Measurements from ENCODE around the gene BCL6B.

BCL6B gene

DNA sequence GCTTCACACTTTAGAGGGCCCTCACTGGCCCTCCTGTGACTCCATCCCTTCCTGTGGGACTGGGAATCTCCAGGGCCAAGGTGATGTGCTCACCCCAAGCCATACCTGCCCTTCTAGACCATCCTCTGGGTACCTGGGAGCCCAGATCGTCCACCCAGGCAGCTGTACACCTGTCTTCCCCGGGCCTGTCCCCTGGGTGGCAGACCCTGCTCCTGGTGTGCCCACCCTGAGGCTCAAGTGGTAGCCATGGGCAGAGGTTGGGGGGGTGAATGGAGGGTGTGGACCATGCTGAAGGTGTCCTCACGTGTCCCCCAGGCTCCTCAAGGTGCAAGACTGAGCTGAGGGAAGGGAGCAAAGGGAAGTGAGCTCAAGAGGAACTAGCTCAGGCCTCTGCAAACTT lies 47.9 kb downstream of the BCL6B start:
- Histone ChIP-seq H3K36me3 (ENCODE audit: control insufficient read depth, insufficient read depth, low read length, severe bottlenecking) (no peaks in the 10 kb centered on the region), H3K9me3 (ENCODE audit: control insufficient read depth, low read length) (peaks cover 27% of the 10 kb centered on the region), H3K4me3 (ENCODE audit: low read length) (no peak overlapping the region), H3K9ac (ENCODE audit: low read length) (no peak overlapping the region), H3K4me1 (ENCODE audit: control insufficient read depth, insufficient read depth, low read length) (no peaks in the 10 kb centered on the region), H3K27me3 (replicated peaks; ENCODE audit: control insufficient read depth, insufficient read depth, low read length) (peaks cover 64% of the 10 kb centered on the region)
- DNase-seq (ENCODE audit: low read depth): no peak

DNA sequence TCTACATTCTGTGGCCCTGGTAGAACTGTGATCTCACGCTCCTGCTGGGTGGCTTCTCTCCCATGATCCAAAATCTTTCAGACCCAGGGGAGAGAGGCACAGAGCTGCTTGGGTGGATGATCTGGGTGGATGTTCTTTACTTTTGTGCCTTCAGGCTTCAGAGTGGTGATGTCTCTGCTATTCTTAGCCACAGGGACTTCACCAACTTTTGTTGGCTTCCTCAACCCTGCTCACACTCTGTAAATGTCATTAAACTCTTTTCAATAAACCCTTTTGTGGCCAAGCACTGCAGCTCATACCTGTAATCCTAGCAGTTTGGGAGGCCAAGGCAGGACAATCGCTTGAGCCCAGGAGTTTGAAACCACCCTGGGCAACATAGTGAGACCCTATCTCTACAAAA lies 49.6 kb downstream of the BCL6B start:
- DNase-seq (ENCODE audit: low read depth): no peak
- Histone ChIP-seq H3K4me1 (ENCODE audit: control insufficient read depth, insufficient read depth, low read length) (no peaks in the 10 kb centered on the region), H3K9me3 (ENCODE audit: control insufficient read depth, low read length) (peaks cover 22% of the 10 kb centered on the region), H3K9ac (ENCODE audit: low read length) (no peak overlapping the region), H3K4me3 (ENCODE audit: low read length) (no peak overlapping the region), H3K36me3 (ENCODE audit: control insufficient read depth, insufficient read depth, low read length, severe bottlenecking) (no peaks in the 10 kb centered on the region), H3K27me3 (replicated peaks; ENCODE audit: control insufficient read depth, insufficient read depth, low read length) (peaks cover 50% of the 10 kb centered on the region)

DNA sequence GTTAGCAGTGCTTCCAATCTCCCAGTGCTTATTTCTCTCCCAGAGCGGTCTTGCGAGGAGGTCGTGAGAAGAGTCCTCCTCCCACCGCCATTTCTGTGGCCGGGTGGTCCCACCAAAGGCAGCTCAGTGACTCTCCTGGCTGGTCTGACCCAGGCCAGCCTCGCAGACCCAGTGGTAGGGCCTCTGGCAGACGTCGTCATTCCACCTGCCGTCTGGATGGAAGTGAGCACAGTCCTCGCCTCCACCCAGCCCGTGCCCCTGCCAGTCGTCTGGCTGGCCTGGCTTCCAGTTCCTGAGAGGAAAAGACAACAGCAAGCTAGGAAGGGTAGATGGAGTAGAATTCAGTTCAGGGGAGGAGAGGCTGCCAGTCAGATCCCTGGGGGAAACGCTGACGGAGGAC lies 52.1 kb downstream of the BCL6B start:
- no peaks in the 10 kb centered on the region for H3K4me1 ChIP-seq (ENCODE audit: control insufficient read depth, insufficient read depth, low read length)
- no peak overlapping the region for H3K4me3 ChIP-seq (ENCODE audit: low read length)
- H3K36me3 ChIP-seq (ENCODE audit: control insufficient read depth, insufficient read depth, low read length, severe bottlenecking): no peaks in the 10 kb centered on the region
- no peak overlapping the region for H3K9ac ChIP-seq (ENCODE audit: low read length)
- DNase-seq (ENCODE audit: low read depth): no peak
- peaks cover 44% of the 10 kb centered on the region for H3K27me3 ChIP-seq (replicated peaks; ENCODE audit: control insufficient read depth, insufficient read depth, low read length)
- peaks cover 5% of the 10 kb centered on the region for H3K9me3 ChIP-seq (ENCODE audit: control insufficient read depth, low read length)

GRCh38 chr17:7077911-7078546 lies 55.2 kb downstream of the BCL6B start:
- peaks cover 3% of the 10 kb centered on the region for H3K4me1 ChIP-seq (ENCODE audit: control insufficient read depth, insufficient read depth, low read length)
- no peak for DNase-seq (ENCODE audit: low read depth)
- H3K27me3 ChIP-seq (replicated peaks; ENCODE audit: control insufficient read depth, insufficient read depth, low read length): peaks cover 27% of the 10 kb centered on the region
- no peak overlapping the region for H3K9ac ChIP-seq (ENCODE audit: low read length)
- no peaks in the 10 kb centered on the region for H3K36me3 ChIP-seq (ENCODE audit: control insufficient read depth, insufficient read depth, low read length, severe bottlenecking)
- no peak overlapping the region for H3K4me3 ChIP-seq (ENCODE audit: low read length)
- H3K9me3 ChIP-seq (ENCODE audit: control insufficient read depth, low read length): peaks cover 5% of the 10 kb centered on the region

- DNase-seq (ENCODE audit: low read depth): no peak
- H3K4me3 ChIP-seq (ENCODE audit: low read length): no peak overlapping the region
- peaks cover 4% of the 10 kb centered on the region for H3K4me1 ChIP-seq (ENCODE audit: control insufficient read depth, insufficient read depth, low read length)
- H3K36me3 ChIP-seq (ENCODE audit: control insufficient read depth, insufficient read depth, low read length, severe bottlenecking): no peaks in the 10 kb centered on the region
- no peak overlapping the region for H3K9ac ChIP-seq (ENCODE audit: low read length)
- peaks cover 5% of the 10 kb centered on the region for H3K9me3 ChIP-seq (ENCODE audit: control insufficient read depth, low read length)
- peaks cover 24% of the 10 kb centered on the region for H3K27me3 ChIP-seq (replicated peaks; ENCODE audit: control insufficient read depth, insufficient read depth, low read length)
These were observed 55.9 kb downstream of the BCL6B start for GRCh38 chr17:7078711-7079110.

Data from adipocyte (in vitro differentiated cells).